GM12872 (cell line): ENCODE measurements around the gene SLC51A.

Experiments used
- CTCF ChIP-seq: IDR thresholded peaks from 3 replicates; pipeline ENCODE4 v1.5.1; 2011; ENCODE audit warnings: low read depth, mild to moderate bottlenecking, low read length, moderate library complexity; ENCODE audit not compliant: insufficient read depth

Gene SLC51A

GRCh38 chr3:196194542-196194915, 21.8 kb upstream of the SLC51A start:
- no peak for TF ChIP-seq CTCF

GRCh38 chr3:196195664-196196265, 20.6 kb upstream of the SLC51A start:
- TF ChIP-seq CTCF: no peak

- no peak for TF ChIP-seq CTCF
Measured at GRCh38 chr3:196197524-196197923, 18.8 kb upstream of the SLC51A start.

- TF ChIP-seq CTCF: no peak
Measured at GRCh38 chr3:196198081-196198675, 18.2 kb upstream of the SLC51A start.

- peak; percentile 32; the same call in 2 of the 3 replicates for TF ChIP-seq CTCF
Measured at GRCh38 chr3:196198771-196199753, 17.3 kb upstream of the SLC51A start.

- no peak for TF ChIP-seq CTCF
Measured at GRCh38 chr3:196202516-196202970, 13.8 kb upstream of the SLC51A start.

GRCh38 chr3:196203846-196204245, 12.5 kb upstream of the SLC51A start:
- no peak for TF ChIP-seq CTCF
